Spleen (tissue), 7 donors: ENCODE results near the gene KRTAP12-4.

ENCODE experiments used
- POLR2A ChIP-seq, 3 donors: fragments of 450-650 bp; IDR thresholded peaks; one replicate each; pipeline ENCODE4 v1.5.1; 2017; ENCODE audit warnings: antibody characterized with exemption in 3 of 3, mild to moderate bottlenecking in 1 of 3
- TF ChIP-seq, protein P1 (sequence below), 11 experiments: fragments of 200-600 bp in 7 of 11; fragments of 450-650 bp in 4 of 11; sonication (generic) in 4 of 11; IDR thresholded peaks in 8 of 11; conservative IDR thresholded peaks in 3 of 11; 1 replicate in 7 of 11; 2 replicates in 4 of 11; pipeline versions ENCODE4 v1.4.0 to v1.8.0; 2016 to 2021; ENCODE audit warnings: antibody characterized with exemption in 11 of 11, inconsistent platforms in 4 of 11, mild to moderate bottlenecking in 1 of 11
- donor health status: DM: no; HTN: no; CAD: no; lungs with moderate emphysema.
- donor health status: DM: no; HTN: no; CAD: no.
- donor health status: DM: no; HTN: no; CAD: no.

DNA sequence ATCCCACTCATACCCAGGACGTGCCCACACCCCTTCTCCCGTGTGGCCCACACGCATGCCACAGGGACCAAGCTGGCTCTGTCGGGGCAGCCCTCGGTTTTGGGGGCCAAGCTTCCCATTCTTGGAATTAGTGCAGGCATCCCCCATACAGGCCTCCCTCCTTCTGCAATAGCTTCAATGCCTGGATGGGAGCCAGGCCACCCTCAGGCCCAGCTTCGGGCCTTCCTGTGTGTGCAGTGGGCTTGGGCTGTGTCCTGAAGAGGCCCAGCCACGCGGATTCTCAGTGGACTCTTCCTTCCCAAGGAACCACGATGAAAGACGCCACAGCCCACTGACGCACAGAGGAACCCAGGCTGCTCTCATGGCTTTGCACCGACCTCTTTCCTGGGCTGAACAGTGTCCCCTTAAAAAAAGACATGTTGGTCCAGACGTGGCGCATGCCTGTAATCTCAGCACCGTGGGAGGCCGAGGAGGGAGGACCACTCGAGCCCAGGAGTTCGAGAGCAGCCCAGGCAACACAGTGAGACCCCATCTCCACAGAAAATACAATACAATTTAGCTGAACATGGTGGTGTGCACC, 4.8 kb downstream of the KRTAP12-4 start:
- TF ChIP-seq, protein P1, sequence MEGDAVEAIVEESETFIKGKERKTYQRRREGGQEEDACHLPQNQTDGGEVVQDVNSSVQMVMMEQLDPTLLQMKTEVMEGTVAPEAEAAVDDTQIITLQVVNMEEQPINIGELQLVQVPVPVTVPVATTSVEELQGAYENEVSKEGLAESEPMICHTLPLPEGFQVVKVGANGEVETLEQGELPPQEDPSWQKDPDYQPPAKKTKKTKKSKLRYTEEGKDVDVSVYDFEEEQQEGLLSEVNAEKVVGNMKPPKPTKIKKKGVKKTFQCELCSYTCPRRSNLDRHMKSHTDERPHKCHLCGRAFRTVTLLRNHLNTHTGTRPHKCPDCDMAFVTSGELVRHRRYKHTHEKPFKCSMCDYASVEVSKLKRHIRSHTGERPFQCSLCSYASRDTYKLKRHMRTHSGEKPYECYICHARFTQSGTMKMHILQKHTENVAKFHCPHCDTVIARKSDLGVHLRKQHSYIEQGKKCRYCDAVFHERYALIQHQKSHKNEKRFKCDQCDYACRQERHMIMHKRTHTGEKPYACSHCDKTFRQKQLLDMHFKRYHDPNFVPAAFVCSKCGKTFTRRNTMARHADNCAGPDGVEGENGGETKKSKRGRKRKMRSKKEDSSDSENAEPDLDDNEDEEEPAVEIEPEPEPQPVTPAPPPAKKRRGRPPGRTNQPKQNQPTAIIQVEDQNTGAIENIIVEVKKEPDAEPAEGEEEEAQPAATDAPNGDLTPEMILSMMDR (IDR thresholded peaks at IDR 0.05 in 8 of 11, conservative IDR thresholded peaks at IDR 0.05 in 3 of 11) = no peak
- TF ChIP-seq POLR2A (IDR thresholded peaks at IDR 0.05) = no peak
